ENCODE results near the gene DDX59.

DDX59 gene

GRCh38 chr1:200669314-200670241 is at the start of gene DDX59:
Gene DDX59, minus strand, starts transcription at chr1:200669907. Its CDS starts 3,167 bp downstream, at chr1:200666740.
- H3K27ac ChIP-seq: peak within 1 kb of the TSS; percentile 95
- TF ChIP-seq ZFX (IDR thresholded peaks at IDR 0.05) (peak; percentile 99), CTCF (conservative IDR thresholded peaks at IDR 0.05) (no peak)

GRCh38 chr1:200714504-200715187 is 44.9 kb upstream of the DDX59 start:
- TF ChIP-seq ZFX (IDR thresholded peaks at IDR 0.05): no peak
- TF ChIP-seq CTCF (conservative IDR thresholded peaks at IDR 0.05): no peak
- H3K27ac ChIP-seq: no peak overlapping the region

GRCh38 chr1:200710166-200710565 is 40.5 kb upstream of the DDX59 start:
- no peak overlapping the region for H3K27ac ChIP-seq
- TF ChIP-seq ZFX (IDR thresholded peaks at IDR 0.05) (no peak), CTCF (conservative IDR thresholded peaks at IDR 0.05) (no peak)

- TF ChIP-seq CTCF (conservative IDR thresholded peaks at IDR 0.05) (no peak), ZFX (IDR thresholded peaks at IDR 0.05) (no peak)
- H3K27ac ChIP-seq: no peak overlapping the region
These were observed 39.1 kb upstream of the DDX59 start for GRCh38 chr1:200708769-200709168.

GRCh38 chr1:200708161-200708560 is 38.5 kb upstream of the DDX59 start:
- TF ChIP-seq ZFX (IDR thresholded peaks at IDR 0.05): no peak
- H3K27ac ChIP-seq: no peak overlapping the region

GRCh38 chr1:200707116-200707515 is 37.4 kb upstream of the DDX59 start:
- TF ChIP-seq ZFX (IDR thresholded peaks at IDR 0.05) (no peak), CTCF (conservative IDR thresholded peaks at IDR 0.05) (no peak)
- no peak overlapping the region for H3K27ac ChIP-seq

GRCh38 chr1:200706111-200706814 is 36.6 kb upstream of the DDX59 start:
- H3K27ac ChIP-seq: no peak overlapping the region
- TF ChIP-seq CTCF (conservative IDR thresholded peaks at IDR 0.05) (no peak), ZFX (IDR thresholded peaks at IDR 0.05) (no peak)
